B cell (primary cell): ENCODE measurements around the gene DDAH2. TPM values are rescaled to one million over a fixed set of nuclear protein-coding genes. Genes with fewer than 3 reads are reported as not detected.
A peak's percentile ranks its signal among the peaks of the same experiment; 100 is the strongest.

ENCODE experiments used
- ATAC-seq: fragments of 200-7000 bp; cut with Tn5 transposase; one replicate; pipeline ENCODE4 v1.10.0; 2021; ENCODE audit warnings: low read depth, mild to moderate bottlenecking, moderate number of reproducible peaks, moderate library complexity
- CTCF ChIA-PET: fragments of 350-600 bp; sonication (Branson Sonifier 250); formaldehyde crosslinking; loops from one replicate; lab custom pipeline; 2021; ENCODE audit warnings: antibody characterized with exemption, inconsistent platforms; lab: Charles Lee
- POLR2A ChIA-PET: fragments of 350-600 bp; sonication (Branson Sonifier 250); formaldehyde crosslinking; loops from one replicate; lab custom pipeline; 2021; ENCODE audit warnings: antibody characterized with exemption; lab: Charles Lee
- DNase-seq: peaks from one replicate; pipeline ENCODE4 v3.0.0; 2013
- H2AFZ ChIP-seq: 2 replicates; pipeline ENCODE4 v1.6.1; 2012; ENCODE audit warnings: mild to moderate bottlenecking, low read depth, low read length; ENCODE audit not compliant: insufficient read depth, poor library complexity, severe bottlenecking
- H3K27ac ChIP-seq, 2 donors: 1 replicate in 1 of 2; 2 replicates in 1 of 2; pipeline ENCODE4 v1.5.1; 2012 to 2013; ENCODE audit warnings: low read length in 2 of 2, mild to moderate bottlenecking in 2 of 2, moderate library complexity in 1 of 2
- H3K27me3 ChIP-seq, 4 experiments: fragments of 200-600 bp in 1 of 4; sonication (generic) in 1 of 4; replicated peaks in 1 of 4; 1 replicate in 2 of 4; 2 replicates in 2 of 4; pipeline versions ENCODE4 v1.6.1 to v1.7.0; 2013 to 2016; ENCODE audit warnings: low read length in 3 of 4, mild to moderate bottlenecking in 2 of 4, mixed read lengths in 1 of 4, moderate library complexity in 1 of 4; ENCODE audit not compliant: insufficient read depth in 4 of 4, control insufficient read depth in 3 of 4; ENCODE audit errors: control extremely low read depth in 1 of 4
- H3K36me3 ChIP-seq, 2 experiments: replicated peaks in 1 of 2; 1 replicate in 1 of 2; 2 replicates in 1 of 2; pipeline versions ENCODE4 v1.6.1 to v1.7.1; 2013; ENCODE audit warnings: low read length in 1 of 2; ENCODE audit not compliant: insufficient read depth in 2 of 2, control insufficient read depth in 1 of 2; ENCODE audit errors: control extremely low read depth in 1 of 2, extremely low read depth in 1 of 2
- H3K4me1 ChIP-seq, 2 donors: fragments of 200-600 bp in 1 of 2; sonication (generic) in 1 of 2; 1 replicate in 1 of 2; 2 replicates in 1 of 2; pipeline versions ENCODE4 v1.5.1 to v1.6.1; 2013 to 2017; ENCODE audit warnings: low read length in 2 of 2; ENCODE audit not compliant: control insufficient read depth in 2 of 2, insufficient read depth in 2 of 2
- H3K4me2 ChIP-seq: replicated peaks from 2 replicates; pipeline ENCODE3; 2012; ENCODE audit warnings: mild to moderate bottlenecking, low read depth, low read length; ENCODE audit not compliant: poor library complexity, severe bottlenecking
- H3K4me3 ChIP-seq, 5 experiments: fragments of 200-600 bp in 1 of 5; sonication (generic) in 1 of 5; 1 replicate in 3 of 5; 2 replicates in 2 of 5; pipeline versions ENCODE4 v1.5.1 to v1.7.0; 2011 to 2016; ENCODE audit warnings: low read length in 4 of 5, mild to moderate bottlenecking in 4 of 5, low read depth in 2 of 5, control low read depth in 1 of 5, moderate library complexity in 1 of 5; ENCODE audit not compliant: insufficient read depth in 1 of 5; ENCODE audit errors: control extremely low read depth in 1 of 5, extremely low read depth in 1 of 5
- H3K79me2 ChIP-seq: fragments of 200-600 bp; sonication (generic); one replicate; pipeline ENCODE4 v1.6.0; 2016; ENCODE audit warnings: low read length; ENCODE audit not compliant: control insufficient read depth, insufficient read depth
- H3K9ac ChIP-seq: fragments of 200-600 bp; sonication (generic); 2 replicates; pipeline ENCODE4 v1.6.1; 2017; ENCODE audit warnings: mild to moderate bottlenecking, low read length, moderate library complexity
- H3K9me3 ChIP-seq, 3 donors: one replicate each; pipeline versions ENCODE4 v1.6.1 to v1.7.1; 2013; ENCODE audit warnings: low read length in 2 of 3; ENCODE audit not compliant: control insufficient read depth in 2 of 3, insufficient read depth in 1 of 3; ENCODE audit errors: control extremely low read depth in 1 of 3
- H4K20me1 ChIP-seq: 2 replicates; pipeline ENCODE4 v1.6.0; 2012; ENCODE audit warnings: mild to moderate bottlenecking, low read length; ENCODE audit not compliant: insufficient read depth, control insufficient read depth, poor library complexity, severe bottlenecking
- H3K27ac Mint-ChIP-seq: one replicate; pipeline ENCODE4 v1.8.0; 2021; ENCODE audit warnings: mixed read lengths
- H3K27me3 Mint-ChIP-seq: one replicate; pipeline ENCODE4 v1.8.0; 2021; ENCODE audit warnings: mixed read lengths
- H3K4me1 Mint-ChIP-seq: one replicate; pipeline ENCODE4 v1.8.0; 2021; ENCODE audit warnings: mixed read lengths
- H3K4me3 Mint-ChIP-seq: one replicate; pipeline ENCODE4 v1.8.0; 2021; ENCODE audit warnings: mixed read lengths
- H3K9me3 Mint-ChIP-seq: one replicate; pipeline ENCODE4 v1.8.0; 2022; ENCODE audit warnings: mixed read lengths; ENCODE audit not compliant: insufficient read depth
- CTCF ChIP-seq: fragments of 200-600 bp; IDR thresholded peaks from one replicate; pipeline ENCODE4 v1.8.0; 2022; ENCODE audit warnings: antibody characterized with exemption, mild to moderate bottlenecking
- EZH2 ChIP-seq: IDR thresholded peaks from 2 replicates; pipeline ENCODE4 v1.6.1; 2012; ENCODE audit warnings: borderline replicate concordance, low read depth, mild to moderate bottlenecking, moderate library complexity, low read length; ENCODE audit not compliant: insufficient read depth, poor library complexity, severe bottlenecking
- WGBS: methylation state at CpG from one replicate; pipeline ENCODE4 v1.1.5; 2013; ENCODE audit warnings: missing lambda C conversion rate; ENCODE audit not compliant: insufficient coverage; 5-methylcytosine and 5-hydroxymethylcytosine counted together
- intact Hi-C: fragments of 100-400 bp; cut with micrococcal nuclease; formaldehyde crosslinking; loops from one replicate; pipeline ENCODE4 v1.10.0; 2022
- polyA plus RNA-seq: library from polyadenylated mRNA; depleted of rRNA; stranded (reverse); fragments of >200 nt; gene quantifications from 2 replicates; pipeline ENCODE4 v1.2.3, GENCODE V29; 2012
- total RNA-seq, 2 donors: library from RNA; stranded (reverse); fragments of 120-200 nt in 1 of 2; gene quantifications; 1 replicate in 1 of 2; 2 replicates in 1 of 2; pipeline versions ENCODE4 v1.2.3 to v1.2.4, GENCODE V29; 2013 to 2022

The DDAH2 gene
- total and polyA plus RNA-seq, 2 donors (not counting 1 experiment from before 2014, with no cell fraction given): 59.2 to 87.2 TPM

- H3K27ac Mint-ChIP-seq: peak overlapping the region; percentile 97
- no peaks in the 10 kb centered on the region for H3K27me3 Mint-ChIP-seq
- peak overlapping the region; percentile 99 for H3K4me3 Mint-ChIP-seq
Observed at GRCh38 chr6:31729979-31730630, 1.0 kb upstream of the DDAH2 start.

More at GRCh38 chr6:31729979-31730630, 1.0 kb upstream of the DDAH2 start:
- intact Hi-C loops: loop anchor here (1.0 to 10.0 kb wide), 6 partner anchors 8 to 465 kb away; partner anchors contain the start of genes ABHD16A, DXO, GPSM3 and LY6G5C
- peak overlapping the region; percentile 78 to 82 for H3K27ac ChIP-seq
- H3K79me2 ChIP-seq: peaks cover 43% of the 10 kb centered on the region
- Mint-ChIP-seq H3K4me1 (peaks cover 76% of the 10 kb centered on the region), H3K9me3 (no peaks in the 10 kb centered on the region)
- ChIA-PET CTCF (interaction anchor here (0.6 to 6.3 kb wide), 29 partner anchors 9 to 168 kb away, joined by 3 to 90 read pairs (median 4); partner anchors contain the start of genes ABHD16A, CLIC1, GPANK1 and HSPA1A), POLR2A (interaction anchor here (0.6 to 2.5 kb wide), 11 partner anchors 10 to 172 kb away, joined by 3 to 28 read pairs (median 6); partner anchors contain the start of genes ABHD16A, EHMT2, HSPA1A and HSPA1L)
- H3K4me2 ChIP-seq: peak overlapping the region; percentile 88
- TF ChIP-seq EZH2: no peak
- TF ChIP-seq CTCF: no peak
- WGBS: under 1% methylated on average over 39 of the region's 46 CpGs
- DNase-seq (peak; percentile 88), ATAC-seq (peak; percentile 57)
- no peaks in the 10 kb centered on the region for H3K27me3 ChIP-seq
- no peaks in the 10 kb centered on the region for H3K9me3 ChIP-seq
- H2AFZ ChIP-seq: peak overlapping the region; percentile 81
- H3K36me3 ChIP-seq: peaks cover 4 to 57% of the 10 kb centered on the region in 2 experiments
- H3K9ac ChIP-seq: peak overlapping the region; percentile 90
- H3K4me3 ChIP-seq: peak overlapping the region; percentile 67 to 94 (median 85)
- peaks cover 50 to 61% of the 10 kb centered on the region in 2 donors for H3K4me1 ChIP-seq
- H4K20me1 ChIP-seq: peaks cover 15% of the 10 kb centered on the region
